Gastroesophageal sphincter (tissue), 3 donors: ENCODE measurements around the gene TMEM223.

Experiments used
- CTCF ChIP-seq, 4 experiments: fragments of 200-600 bp in 2 of 4; fragments of 450-650 bp in 2 of 4; sonication (generic) in 1 of 4; IDR thresholded peaks; one replicate each; pipeline ENCODE4 v1.5.1; 2017 to 2019; ENCODE audit warnings: antibody characterized with exemption in 4 of 4, mild to moderate bottlenecking in 2 of 4, moderate library complexity in 2 of 4
- POLR2A ChIP-seq, 2 donors: fragments of 450-650 bp; IDR thresholded peaks; one replicate each; pipeline ENCODE4 v1.6.1; 2017; ENCODE audit warnings: antibody characterized with exemption in 2 of 2, mild to moderate bottlenecking in 2 of 2, moderate library complexity in 1 of 2

DNA sequence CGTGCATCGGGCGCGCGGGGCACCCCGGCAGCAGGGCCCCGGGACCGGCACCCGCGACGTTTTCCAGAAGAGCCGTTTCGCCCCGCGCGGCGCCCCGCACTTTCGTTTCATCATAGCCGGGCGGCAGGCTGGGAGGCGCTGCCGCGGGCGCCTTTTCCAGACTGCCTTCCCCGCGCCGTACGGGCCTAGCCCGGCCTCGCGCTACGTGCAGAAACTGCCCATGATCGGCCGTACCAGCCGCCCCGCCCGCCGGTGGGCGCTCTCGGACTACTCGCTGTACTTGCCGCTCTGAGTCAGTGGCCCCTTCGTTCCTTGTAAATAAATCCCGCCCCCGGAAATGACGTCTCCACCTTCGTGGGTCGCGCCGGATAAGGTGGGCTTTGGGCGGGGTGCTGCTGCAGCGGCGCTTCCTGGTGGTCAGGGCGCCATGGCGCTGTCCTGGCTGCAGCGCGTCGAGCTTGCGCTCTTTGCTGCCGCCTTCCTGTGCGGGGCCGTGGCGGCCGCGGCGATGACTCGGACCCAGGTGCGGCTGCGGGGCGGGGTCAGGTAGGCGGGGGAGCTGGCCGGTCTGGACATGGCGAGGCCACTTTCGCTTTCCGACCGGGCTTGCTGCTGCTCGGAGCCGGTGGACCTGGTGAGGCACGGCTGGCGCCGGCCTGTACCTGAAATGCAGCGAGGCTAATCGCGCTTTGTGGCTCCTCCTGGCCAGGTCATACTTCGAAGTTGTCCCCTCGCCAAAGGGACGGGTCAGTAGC lies 4.6 kb downstream of the TMEM223 start, which contains the start of gene TMEM179B:
- peak; percentile 96 to 97 for TF ChIP-seq POLR2A (IDR thresholded peaks at IDR 0.05)
- TF ChIP-seq CTCF (IDR thresholded peaks at IDR 0.05) = peak in 3 of 4 experiments; percentile 45 to 70 (median 48)
